Measurements from ENCODE around the gene RGS14.
"Not testable (repeated sequence)": the region's sequence is repeated elsewhere in the genome, so short reads cannot be mapped to it uniquely, and the experiment has no call there.

RGS14 gene

DNA sequence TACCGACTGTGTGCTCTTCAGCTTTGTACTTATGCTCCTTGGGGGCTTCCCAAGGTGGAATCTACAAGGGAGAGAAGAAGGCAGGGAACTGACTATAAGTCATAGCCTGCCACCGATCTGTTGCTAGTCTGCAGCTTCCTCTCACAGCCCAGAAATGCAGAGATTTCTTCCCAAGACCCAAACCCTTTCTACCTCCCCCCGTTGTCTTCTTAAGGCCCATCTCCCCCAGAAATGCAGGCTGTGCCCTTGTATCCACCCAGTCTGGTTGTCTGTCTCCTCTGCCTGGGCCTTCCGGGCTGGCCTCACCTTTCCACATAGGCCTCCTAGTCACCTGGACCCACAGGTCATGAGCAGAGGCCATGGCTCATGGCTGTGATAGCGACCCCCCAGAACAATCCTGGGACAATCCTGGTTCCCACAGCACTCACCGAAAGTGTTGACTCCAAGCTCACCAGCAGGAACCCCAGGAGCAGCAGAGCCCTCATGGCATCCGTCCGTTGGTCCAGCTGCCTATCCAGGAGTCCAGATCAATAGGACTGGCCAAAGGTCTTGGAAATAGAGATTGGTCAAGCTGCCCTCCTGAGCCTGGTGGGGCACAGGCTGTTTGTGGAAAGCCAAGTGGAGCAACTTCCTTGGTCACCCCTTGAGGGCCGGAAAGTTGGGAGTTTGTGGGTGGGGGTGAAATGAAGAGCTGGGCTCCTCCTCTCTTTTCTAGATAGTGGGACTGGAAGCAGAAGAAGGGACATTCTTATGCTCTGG is 51.5 kb downstream of the RGS14 start, which contains the start of gene F12:
Gene F12, minus strand, starts transcription at position 522 of the 759 bp plus-strand sequence. Its CDS starts 37 bp downstream, at position 485.
- DNase-seq, result no peak

DNA sequence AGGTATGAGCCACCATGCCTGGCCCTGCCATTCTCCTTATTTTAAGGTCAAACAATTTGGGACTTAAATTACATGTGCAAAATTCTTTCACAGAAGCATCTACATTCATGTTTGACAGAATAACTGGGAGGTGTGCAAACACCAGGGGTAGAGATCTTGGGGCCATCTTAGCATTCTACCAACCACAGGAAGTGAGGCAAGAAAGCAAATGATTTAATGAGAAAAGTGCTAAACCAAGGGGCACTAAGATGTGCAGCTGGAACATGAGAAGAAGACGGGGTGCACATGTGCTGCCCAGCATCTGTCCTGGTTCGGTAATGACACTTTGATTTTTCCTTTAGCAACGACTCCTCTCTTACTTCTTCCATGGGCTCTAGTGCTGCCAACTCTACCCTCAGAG is 52.9 kb downstream of the RGS14 start:
- no peak for DNase-seq

DNA sequence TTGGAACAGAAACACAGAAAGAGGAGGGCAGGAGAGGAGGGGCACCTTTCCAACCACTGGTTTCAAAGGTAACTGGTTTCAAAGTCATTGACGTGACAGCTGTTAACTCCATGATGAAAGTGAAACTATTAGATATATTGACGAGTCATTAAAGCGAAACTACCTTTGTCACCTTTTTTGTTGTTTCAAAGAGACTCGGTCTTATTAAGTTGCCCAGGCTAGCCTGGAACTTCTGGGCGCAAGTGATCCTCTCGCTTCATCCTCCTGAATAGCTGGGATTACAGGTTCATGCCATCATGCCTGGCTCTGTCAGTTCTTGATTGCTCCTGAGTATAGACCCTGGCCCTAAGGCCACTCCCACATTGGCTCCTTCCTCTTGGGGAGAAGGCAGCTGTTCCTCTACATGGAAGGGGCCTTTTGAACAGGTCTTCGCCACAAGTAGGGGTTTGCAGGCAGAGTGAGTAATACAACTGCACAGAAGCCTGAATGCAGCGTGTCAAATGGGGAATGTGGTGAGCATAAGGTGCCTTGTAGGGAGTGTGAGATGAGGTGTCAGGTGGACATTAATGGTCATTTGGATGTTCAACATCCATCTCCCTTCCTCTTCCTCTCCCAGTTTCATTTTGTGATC is 55.0 kb downstream of the RGS14 start:
- no peak for DNase-seq

DNA sequence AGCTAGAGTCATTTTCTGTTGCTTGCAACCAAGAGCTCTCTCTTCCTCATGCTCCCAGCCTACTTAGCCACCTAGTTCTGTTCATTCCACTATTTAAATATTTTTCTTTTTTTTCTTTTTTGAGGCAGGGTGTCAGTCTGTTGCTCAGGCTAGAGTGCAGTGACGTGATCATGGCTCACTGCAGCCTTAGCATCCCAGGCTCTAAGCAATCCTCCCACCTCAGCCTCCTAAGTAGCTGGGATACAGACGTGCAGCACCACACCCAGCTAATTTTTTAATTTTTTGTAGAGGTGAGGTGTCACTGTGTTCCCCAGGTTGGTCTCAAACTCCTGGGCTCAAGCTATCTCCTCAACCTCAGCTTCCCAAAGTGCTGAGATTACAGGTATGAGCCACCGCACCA is 56.8 kb downstream of the RGS14 start:
- no peak for DNase-seq

DNA sequence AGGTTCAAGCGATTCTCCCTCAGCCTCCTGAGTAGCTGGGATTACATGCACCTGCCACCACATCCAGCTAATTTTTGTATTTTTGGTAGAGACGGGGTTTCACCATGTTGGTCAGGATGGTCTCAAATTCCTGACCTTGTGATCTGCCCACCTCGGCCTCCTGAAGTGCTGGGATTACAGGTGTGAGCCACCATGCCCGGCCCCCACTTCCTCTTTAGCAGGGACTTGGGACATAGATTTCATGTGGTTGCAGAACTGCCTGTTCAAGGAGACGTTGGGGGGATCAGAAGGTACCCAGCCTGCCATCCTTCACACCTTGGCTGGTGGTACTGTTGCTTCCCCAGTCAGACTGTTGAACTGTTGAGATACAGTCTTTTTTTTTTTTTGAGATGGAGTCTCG is 59.4 kb downstream of the RGS14 start:
- DNase-seq, result not testable (repeated sequence)

DNA sequence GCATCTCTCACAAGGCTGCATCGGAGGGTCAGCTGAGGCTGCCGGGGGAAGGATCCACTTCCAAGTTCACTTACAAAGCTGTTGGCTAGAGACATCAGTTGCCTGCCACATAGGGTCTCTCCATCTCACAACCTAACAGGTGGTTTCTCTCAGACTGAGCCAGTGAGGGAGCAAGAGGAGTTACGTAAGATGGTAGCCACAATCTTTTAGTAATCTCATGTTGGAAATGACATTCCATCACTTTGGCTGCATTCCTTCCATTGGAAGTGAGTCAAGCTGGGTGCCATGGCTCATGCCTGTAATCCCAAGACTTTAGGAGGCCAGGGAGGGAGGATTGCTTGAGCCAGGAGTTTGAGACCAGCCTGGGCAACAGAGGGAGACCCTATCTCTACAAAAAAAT is 61.3 kb downstream of the RGS14 start:
- no peak for DNase-seq

DNA sequence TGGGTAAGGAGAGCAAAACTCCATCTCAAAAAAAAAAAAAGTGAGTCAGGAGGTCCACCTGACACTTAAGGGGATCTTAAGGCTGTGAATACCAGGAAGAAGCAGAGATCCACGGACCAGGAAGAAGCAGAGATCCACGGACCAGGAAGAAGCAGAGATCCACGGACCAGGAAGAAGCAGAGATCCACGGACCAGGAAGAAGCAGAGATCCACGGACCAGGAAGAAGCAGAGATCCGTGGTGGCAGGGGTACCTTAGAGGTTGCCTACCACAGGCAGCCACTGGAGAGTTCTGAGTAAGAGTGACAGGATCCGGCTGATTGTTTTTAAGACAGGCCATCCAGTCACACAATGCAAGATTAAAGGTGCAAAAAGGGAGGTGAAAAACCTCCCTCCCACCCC is 62.7 kb downstream of the RGS14 start:
- DNase-seq, result not testable (repeated sequence)

DNA sequence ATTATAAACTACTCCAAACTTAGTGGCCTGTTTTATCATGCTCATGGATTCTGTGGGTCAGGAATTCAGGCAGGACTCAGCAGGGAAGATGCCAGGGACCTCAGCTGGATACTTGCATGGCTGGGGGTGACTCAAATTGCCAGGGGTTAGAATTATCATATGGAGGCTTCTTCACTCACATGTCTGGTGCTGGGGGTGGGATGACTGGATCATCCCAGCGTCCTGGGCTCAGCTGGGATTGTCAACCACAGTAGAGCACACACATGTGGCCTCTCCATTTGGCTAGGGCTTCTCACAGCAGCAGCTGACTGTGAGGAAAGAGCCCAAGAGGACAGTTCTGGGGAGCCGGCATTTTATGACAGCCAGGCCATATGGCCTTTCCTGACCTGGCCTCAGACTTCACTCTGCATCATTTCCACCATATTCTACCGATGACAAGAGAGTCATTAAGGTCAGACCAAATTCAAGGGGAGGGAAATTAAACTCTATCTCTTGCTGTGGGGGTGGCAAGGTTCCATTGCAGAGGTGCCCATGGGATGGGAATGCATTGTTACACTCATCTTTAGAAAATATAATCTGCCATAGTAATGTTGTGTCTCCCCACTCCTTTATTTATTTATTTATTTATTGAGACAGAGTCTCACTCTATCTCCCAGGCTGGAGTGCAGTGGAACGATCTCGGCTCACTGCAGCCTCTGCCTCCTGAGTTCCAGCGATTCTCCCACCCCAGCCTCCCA is 63.5 kb downstream of the RGS14 start:
- DNase-seq, result no peak
